Mesenteric fat pad (tissue), 1 donor: ENCODE measurements around the gene NMD3. TPM values are rescaled to one million over a fixed set of nuclear protein-coding genes. Genes with fewer than 3 reads are reported as not detected.
"Not testable (repeated sequence)": the region's sequence is repeated elsewhere in the genome, so short reads cannot be mapped to it uniquely, and the experiment has no call there.

ENCODE experiments used
- DNase-seq: peaks from one replicate; pipeline ENCODE4 v3.0.0-alpha.2; 2020; ENCODE audit warnings: low spot score
- long read RNA-seq: library from polyadenylated mRNA; unstranded; transcript quantifications from one replicate; pipeline ENCODE4 v2.0.0, GENCODE V29; 2020
- total RNA-seq: library from RNA; stranded (reverse); fragmentation: NEBNext Ultra II Directional; extraction: Animal tissue kit (Norgen Biotek cat#: 25700); gene quantifications from one replicate; pipeline ENCODE4 v1.2.1, GENCODE V29; 2021
- donor health status: DM: yes; HTN: yes; CAD: no.

NMD3 gene
- 45.7 TPM for total RNA-seq
- long read RNA-seq, transcript NMD3-201 (16 exons, 3,049 nt) = major isoform, 40 of 74 reads
- long read RNA-seq, partial matches to known transcripts = 11 of 74 reads
- long read RNA-seq, other reads (novel, unspliced or antisense) = 20 of 74 reads

DNA sequence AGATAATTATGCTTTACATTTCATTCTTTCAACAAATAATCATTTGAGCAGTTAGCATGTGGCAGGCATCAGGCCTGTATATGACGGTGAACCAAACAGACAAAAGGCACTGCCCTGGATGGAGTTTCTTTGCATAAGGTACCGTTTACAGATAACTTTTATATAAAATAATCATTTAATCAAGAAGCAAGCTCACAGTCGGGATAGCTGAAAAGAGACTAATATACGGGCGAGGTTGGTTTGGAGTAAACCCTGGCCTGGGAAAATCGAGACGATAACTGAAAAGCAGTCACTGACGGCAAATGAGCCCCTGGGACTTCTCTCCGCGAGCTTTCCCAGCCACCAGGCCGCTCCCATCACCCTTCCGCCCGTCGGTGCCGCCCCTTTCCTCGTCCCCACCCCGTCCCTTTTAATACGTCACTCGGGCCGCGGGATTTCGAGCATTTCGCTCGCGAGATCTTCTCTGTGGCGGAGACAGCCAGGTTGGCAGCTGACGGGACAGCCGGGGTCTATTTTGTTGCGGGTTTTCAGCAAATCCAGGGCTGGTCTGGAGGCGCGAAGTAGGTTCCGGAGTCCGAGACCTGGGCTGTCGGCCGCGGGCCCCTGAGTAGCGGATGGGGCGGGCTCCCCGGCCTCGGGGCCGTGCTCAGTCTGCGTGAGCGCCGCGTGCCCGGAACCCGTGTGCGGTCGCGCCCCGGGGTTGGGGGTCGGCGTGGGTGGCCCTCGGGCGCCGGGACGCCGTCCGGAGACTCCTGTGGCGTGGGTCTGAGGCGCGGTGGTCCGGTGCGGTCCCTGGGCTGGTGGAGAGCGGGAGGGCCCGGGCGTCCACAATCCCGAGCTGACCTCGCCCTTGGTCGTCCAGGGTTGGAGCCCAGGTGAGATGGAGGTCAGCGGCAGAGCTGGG is at the start of gene NMD3:
Gene NMD3 (plus strand): TSS at position 462 of the 904 bp plus-strand sequence. CDS start 703 bp downstream, outside the sequence.
- DNase-seq = peak; percentile 98

DNA sequence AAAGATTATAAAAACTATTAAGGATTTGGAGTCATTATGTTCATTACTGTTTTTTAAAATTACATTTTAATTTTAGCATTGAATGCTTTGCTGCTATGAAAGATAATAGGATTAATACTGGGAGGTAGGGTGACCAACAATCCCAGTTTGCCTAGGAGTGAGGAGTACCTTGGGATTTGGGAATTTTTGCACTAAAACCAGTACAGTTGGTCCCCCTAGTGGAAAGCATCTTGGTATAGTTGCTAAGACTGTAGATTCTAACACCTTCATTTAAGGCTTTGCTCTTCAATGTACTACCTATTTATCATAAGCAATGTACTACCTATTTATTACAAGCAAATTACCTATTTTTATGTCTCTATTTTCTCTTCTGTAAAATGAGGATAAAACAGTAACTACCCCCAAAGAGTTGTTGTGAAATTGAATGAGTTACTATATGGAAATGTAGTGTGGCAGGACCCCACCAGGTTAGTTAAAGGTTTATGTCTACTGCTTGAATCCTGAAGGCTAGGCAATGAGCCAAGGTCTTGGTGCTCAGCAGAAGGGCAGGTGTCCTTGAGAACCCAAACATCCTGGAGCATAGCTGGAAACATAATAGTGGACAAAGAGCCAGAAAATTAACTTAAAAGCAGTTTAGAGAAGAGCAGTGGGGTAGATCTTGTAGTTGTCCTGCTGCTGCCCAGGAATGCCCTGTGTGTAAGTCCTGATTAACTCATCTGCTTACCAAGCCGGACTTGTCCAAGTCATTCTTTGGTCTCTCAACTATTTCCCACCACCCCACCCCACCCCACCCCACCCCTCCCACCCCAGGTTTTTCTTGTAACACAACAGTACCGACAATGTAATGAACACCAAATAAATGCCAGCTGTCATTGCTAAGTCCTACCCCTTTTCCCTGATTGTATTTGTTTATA is 49.2 kb upstream of the NMD3 start:
- DNase-seq = no peak

DNA sequence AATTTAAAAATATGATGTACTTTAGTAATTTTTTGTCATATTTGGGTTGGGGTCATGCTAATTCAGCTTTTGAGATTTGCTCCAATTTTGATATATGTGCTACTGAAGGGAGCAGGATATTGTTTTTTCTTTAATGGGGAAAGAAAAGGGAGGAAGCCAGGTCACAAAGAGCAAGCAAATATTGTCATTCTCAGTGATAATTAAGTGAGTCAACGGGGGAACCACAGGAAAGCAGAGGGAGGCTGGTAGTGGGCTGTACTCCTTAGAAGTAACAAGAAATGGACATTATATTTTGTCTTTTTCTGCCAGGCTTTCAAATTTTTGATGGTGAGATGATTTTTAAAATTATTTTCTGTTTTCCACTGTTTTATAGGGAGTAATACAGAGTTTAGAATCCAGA is 45.6 kb upstream of the NMD3 start:
- no peak for DNase-seq

DNA sequence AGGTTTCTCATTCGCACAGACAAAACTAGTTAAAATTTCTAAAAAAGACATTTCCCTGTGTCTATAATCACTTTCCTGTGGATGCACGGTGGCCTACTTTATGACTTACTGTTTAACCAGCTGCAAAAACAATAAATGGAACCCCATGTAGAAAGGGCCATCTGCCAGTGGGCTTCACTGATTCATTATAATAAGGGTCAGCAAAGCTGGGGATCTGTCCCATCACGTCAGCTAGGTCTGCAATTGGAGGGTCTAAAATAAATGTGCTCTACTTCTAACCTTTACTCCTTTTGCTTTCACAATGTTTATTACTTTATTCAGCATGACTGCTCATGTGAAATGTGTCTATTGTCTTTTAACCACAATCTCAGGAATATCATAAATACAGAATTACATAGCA is 43.1 kb upstream of the NMD3 start:
- DNase-seq = no peak

DNA sequence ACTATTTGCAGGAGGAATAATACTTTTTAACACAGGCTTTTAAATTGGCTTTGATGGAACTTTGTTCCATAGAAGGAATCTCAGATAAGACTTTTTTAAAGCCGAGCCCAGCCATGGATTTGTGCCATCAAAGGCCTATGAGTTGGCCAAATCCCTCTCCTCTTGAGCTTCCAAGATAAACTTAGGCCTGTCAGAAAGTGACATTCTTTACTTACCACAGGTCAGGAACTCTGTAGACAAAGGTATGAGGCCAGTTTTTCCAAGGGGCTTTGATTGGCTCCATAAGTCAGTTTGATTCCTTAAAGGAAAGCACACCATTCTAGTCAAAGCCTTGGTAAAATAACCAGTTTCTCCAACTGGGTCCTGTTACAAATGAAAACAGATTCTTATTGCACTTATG is 39.7 kb upstream of the NMD3 start:
- DNase-seq = not testable (repeated sequence)

DNA sequence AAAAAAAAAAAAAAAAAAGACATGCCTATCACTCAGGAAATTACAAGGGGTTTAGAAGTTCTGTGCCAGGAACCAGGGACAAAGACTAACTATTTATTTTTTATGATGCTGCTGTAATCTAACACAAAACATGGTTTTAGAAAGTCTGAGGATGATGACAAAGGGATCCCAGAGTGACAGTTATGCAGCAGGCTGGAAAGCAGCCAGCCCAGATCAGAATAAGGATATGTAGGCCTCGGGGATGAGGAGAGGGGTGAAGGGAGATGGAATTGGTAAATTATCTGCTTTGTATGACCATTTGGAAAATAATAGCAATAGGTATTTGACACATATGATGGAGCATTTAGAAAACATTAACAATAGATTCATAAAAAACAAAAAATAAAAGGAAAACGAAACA is 34.1 kb upstream of the NMD3 start:
- no peak for DNase-seq

DNA sequence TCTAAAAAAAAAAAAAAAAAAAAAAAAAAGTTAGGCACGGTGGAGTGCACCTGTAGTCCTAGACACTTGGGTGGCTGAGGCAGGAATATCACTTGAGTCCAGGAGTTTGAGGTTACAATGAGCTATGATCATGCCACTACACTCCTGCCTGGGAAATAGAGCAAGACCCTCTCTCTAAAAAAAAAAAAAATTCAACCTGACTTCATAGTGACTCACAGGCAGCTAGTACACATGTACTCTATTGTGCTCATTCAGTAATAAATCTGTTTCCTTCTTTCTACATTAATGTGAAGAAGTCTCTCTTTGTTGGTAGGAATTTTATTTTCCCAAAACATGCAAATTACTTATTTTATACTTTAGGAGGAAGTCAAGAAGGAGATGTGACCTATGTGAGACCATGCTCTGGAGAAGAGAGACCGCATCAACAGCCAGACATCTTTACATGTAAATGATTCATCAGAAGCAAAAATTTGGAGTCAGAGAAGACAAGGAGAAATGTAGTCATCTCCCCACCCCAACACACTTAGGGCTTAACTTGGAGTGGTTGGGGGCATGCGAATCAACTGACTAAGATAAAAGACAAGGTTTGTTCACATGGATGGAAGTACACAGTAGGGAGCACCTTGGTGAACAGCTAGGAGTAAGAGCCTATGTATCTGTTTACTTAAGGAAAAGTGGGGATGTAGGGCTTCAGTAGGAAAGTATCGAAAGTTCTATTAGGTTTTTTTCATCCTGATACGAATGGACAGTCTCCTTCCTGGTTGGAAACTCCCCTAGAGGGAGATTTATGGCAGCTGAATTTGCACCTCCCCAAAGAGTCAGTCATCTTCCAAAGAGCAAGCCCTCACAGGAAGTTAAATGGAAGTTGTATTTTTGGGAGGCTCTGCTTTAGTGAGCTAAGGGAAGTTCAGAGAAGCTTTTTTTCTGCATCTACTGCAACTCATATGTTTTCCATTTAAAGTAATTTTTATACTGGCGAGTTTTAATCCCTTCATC is 23.0 kb upstream of the NMD3 start:
- DNase-seq = no peak

DNA sequence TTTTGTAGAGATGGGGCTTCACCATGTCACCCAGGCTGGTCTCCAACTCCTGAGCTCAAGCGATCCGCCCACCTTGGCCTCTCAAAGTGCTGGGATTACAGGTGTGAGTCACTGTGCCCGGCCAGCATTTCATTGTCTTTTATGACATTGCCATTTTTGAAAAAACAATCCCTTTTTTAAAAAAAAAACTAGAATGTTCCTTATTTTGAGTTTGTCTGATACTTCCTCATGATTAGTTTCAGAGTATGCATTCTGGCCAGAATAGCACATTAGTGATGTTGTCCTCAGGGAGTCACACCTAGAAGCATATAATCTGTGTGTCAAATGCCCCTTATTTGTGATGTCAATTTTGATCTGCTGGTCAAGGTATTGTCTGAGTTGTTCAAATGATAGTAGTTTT is 21.2 kb upstream of the NMD3 start:
- DNase-seq = no peak

DNA sequence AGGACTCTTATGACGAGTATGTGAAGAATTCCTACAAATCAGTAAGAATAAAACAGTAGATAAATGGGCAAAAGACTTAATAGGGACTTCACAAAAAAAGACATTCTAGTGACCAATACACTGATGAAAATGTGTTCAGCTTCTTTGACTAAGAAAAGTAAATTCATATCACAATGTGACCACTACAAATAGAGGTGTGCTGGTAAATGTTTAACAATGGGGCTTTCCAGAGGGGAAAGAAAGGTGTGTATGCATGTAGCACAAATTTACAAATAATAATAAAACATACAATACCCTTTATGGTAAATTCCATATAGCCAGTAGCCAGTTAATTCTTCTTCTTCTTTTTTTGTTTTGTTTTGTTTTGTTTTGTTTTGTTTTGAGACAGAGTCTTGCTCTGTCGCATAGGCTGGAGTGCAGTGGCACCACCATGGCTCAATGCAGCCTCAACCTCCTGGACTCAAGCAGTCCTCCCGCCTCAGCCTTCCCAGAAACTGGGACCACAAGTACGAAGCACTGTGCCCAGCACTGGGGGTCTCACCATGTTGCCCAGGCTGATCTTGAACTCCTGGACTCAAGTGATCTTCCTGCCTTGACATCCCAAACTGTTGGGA is 17.5 kb upstream of the NMD3 start:
- no peak for DNase-seq

DNA sequence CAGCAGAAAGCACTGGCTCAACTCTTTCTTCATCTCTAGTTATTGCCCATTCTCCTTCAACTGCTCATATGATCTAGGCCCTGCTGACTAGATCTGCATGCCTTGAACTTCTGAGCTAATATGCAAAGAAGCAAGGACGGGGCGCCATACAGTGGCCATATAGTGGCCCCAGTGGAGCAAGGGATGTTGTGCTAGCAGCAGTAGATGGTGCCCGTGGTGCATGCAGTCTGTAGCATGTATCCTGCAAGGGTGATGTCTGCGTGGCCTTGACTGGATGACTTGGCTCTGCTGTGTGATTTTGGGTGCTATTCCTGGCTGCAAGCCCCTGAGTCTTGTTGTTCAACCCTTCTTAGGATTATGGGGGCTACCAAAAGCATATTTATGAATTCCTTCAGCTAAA is 12.2 kb upstream of the NMD3 start:
- DNase-seq = no peak

DNA sequence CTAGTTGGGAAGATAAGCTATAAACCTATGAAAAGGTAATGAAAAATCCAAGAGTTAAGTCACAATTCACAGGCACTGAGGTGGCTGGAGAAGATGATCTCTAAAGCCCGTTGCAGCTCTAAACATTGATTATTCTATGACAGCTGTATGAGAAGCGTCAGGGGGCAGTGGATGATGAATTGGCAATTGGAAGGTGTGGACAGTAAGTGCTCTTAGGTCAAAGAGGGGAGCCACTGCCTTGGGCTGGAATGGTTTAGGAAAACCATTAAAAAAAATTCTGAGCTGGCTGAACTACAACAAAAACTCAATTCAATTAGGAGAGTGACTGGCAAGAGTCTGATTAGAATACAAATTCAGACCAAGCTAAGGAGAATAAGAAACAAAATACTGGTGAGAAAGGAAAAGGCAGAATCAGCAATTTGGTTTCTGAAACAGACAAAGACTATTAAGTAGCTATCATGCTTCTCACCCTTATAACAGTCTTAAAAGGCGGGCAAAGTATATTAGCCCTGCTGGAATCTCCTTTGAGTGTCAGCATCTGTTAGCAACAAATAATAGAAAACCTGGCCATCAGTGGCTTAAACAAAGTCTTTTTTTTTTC is 8.8 kb upstream of the NMD3 start:
- DNase-seq = no peak

DNA sequence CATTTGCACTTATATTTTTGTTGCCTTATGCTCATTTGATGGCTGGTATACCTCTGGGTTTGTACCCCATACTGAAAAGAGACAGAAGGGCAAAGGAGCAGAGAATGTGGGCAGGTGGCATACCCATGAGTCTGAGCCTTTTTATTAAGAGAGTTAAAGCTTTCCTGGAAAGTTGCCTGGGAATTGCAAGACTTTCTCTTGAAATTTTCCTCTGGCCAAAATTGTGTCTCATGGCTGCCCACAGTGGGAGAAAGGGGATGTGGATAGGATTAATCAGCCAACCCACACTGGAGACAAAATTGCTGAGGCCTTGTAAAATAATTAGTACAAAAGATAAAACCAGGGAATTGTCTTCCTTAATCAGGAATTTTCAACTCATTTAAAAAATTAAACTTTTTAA is 8.2 kb upstream of the NMD3 start:
- DNase-seq = no peak

DNA sequence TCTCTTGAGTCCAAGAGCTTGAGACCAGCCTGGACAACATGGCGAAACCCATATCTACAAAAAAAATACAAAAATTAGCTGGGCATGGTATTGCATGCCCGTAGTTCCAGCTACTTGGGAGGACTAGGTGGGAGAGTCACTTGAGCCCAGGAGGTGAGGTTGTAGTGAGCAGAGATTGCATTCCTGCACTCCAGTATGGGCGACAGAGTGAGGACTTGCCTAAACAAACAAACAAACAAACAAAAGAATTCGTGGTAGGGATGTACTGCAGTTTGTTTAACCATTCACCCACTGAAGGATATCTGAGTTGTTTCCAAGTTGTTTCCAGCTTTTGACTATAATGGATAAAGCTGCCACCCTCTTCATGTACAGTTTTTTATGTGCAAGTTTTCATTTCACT is 7.5 kb upstream of the NMD3 start:
- DNase-seq = no peak

DNA sequence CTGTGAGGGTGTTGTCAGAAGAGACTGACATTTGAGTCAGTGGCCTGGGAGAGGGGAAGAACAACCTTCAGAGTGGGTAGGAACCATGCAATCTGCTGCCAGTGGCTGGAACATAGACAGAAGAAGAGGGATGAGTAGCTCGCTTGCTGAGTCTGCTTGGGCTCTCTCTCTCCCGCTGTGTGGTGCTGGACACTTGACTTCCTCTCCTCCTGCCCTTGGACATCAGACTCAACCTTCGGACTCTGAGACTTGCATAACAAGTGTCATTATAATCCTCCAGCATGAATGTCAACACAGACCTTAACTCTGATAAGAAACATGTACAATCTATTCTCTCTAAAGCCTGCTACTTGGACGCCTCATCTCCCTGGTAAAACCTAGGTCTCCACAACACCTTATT is 5.9 kb upstream of the NMD3 start:
- no peak for DNase-seq

DNA sequence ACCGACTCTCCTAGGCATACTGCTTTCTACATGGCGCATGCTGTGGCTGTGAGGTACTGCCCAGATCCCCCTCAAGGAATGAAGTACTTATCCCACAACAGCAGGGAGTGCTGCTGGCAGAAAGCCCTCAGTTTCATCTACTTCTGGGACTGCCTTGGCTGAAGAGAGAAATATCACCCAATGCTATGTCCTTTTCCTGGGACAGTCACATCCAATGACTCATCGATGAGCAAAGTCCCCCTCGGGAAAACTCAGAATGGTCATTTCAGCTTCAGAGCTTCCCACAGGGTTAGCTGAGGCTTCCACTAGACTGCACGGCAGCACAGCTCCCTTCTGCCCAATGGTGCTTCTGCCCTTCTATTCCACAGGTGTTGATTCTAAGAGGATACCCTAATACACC is 3.6 kb upstream of the NMD3 start:
- no peak for DNase-seq

DNA sequence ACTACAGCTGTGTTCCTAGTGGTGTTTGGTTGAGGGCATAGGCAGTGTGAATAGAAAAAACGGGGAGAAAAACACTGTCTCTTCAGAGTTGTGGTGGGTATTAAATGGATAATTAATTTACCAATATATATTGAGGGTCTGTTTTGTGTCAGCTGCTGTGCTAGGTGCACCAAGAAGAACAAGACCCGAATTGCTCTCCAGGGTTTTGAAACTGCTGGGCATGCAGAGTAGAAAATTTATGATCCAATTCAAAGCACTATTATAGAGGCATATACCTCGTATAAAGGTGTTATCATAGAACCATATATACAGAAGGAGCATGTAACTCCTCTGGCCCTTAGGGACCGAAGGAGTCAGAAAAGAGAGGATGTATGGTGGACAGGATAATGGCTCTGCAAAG is 1.6 kb upstream of the NMD3 start:
- DNase-seq = no peak

DNA sequence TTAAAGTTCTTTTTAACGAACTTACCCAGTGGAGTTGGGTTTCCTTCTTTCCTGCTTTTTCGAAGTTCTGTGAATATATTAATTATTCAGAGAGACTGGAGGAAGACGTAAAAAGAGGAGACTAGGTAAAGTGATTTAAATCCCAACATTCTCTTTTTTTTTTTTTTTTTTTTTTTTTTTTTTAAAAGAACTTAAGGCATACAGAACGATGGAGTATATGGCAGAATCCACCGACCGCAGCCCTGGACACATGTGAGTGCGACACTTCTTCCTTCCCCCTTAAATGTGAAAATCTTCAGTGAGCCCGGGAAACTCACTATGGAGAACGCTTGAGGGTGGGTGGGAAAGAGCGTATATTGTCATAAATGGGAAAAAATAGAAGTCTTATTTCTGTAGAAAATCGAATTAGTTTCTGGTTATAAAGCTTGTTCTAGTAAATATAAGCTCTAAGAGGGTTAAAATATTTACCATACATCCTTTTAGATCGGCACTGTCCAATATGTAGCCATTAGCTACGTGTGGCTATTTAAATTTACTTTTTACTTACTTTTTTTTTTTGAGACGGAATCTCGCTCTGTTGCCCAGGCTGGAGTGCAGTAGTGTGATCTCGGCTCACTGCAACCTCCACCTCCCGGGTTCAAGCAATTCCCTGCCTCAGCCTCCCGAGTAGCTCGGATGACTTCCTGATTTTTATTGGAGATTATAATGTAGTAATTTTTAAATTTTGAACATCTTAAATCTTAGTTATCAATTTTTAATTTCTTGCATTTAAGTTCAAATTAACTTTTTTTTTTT is 892 bp downstream of the NMD3 start:
- DNase-seq = no peak

DNA sequence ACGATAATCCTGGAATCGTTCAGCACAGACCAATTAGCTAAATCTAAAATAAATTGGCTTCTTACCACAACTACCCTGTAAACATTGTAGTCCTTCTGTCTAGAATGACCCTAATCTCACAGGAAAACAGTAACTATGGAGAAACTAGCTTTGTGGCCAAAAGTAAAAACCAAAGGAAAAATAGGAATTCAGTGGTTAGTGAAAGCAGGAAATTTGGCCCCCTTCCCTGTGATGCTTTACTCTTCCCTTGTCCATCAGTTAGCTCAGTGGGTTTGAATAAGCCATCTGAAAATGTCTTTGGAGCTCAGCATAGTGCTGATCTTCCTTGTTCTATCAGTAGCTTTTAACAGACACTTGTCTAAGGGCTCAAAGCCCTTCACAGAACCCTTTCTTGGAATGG is 1.6 kb downstream of the NMD3 start:
- DNase-seq = no peak

DNA sequence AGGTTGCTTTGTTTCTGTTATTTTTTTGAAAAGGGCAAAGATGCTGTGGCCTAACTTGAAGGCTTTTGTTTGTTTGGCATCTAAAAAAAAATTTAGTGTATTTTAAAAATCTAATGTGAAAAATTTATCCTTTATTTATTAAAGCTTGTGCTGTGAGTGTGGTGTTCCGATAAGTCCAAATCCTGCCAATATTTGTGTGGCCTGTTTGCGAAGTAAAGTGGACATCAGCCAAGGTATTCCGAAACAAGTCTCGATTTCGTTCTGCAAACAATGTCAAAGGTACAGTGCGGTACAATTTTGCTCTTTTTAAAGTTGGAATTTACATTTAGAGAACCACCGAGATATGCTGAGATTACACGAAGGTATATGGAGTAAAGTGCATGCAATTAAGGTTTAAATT is 3.7 kb downstream of the NMD3 start:
- DNase-seq = no peak
